Neural cell (in vitro differentiated cells): ENCODE measurements around the gene ATP11A. TPM values are rescaled to one million over a fixed set of nuclear protein-coding genes. Genes with fewer than 3 reads are reported as not detected.

Experiments used
- H2AFZ ChIP-seq: fragments of 200-600, 300-800 bp; sonication (generic), shearing (Covaris generic); 2 replicates; pipeline ENCODE4 v1.6.0; 2014; ENCODE audit warnings: low read depth, mild to moderate bottlenecking, antibody characterized with exemption, low read length, moderate library complexity
- H3F3A ChIP-seq: fragments of 200-600 bp; shearing (Covaris generic); 2 replicates; pipeline ENCODE4 v1.6.1; 2016; ENCODE audit warnings: mild to moderate bottlenecking, moderate library complexity, mixed read lengths, antibody characterized with exemption, low read length; ENCODE audit not compliant: insufficient read depth, poor library complexity, severe bottlenecking
- H3K27ac ChIP-seq: fragments of 200-600, 300-800 bp; sonication (generic), shearing (Covaris generic); 2 replicates; pipeline ENCODE4 v1.5.1; 2014; ENCODE audit warnings: mild to moderate bottlenecking, low read length, moderate library complexity
- H3K27me3 ChIP-seq: fragments of 300-800, 200-600 bp; sonication (generic), shearing (Covaris generic); 2 replicates; pipeline ENCODE4 v1.6.0; 2014; ENCODE audit warnings: mild to moderate bottlenecking, low read depth, low read length, moderate library complexity; ENCODE audit not compliant: insufficient read depth
- H3K36me3 ChIP-seq: fragments of 300-800, 200-600 bp; sonication (generic), shearing (Covaris generic); 2 replicates; pipeline ENCODE4 v1.5.1; 2014; ENCODE audit warnings: mild to moderate bottlenecking, antibody characterized with exemption, low read length, moderate library complexity; ENCODE audit not compliant: insufficient read depth
- H3K4me2 ChIP-seq: fragments of 300-800, 200-600 bp; sonication (generic), shearing (Covaris generic); 2 replicates; pipeline ENCODE4 v1.6.0; 2014; ENCODE audit warnings: mild to moderate bottlenecking, low read length
- H3K4me3 ChIP-seq: fragments of 300-800, 200-600 bp; sonication (generic), shearing (Covaris generic); 2 replicates; pipeline ENCODE4 v1.5.1; 2014; ENCODE audit warnings: mild to moderate bottlenecking, low read length, moderate library complexity
- H3K79me2 ChIP-seq: fragments of 200-600 bp; shearing (Covaris generic); replicated peaks from 2 replicates; pipeline ENCODE4 v1.6.0; 2014; ENCODE audit warnings: mild to moderate bottlenecking, low read length, moderate library complexity; ENCODE audit not compliant: insufficient read depth
- H3K9ac ChIP-seq: fragments of 300-800, 200-600 bp; sonication (generic), shearing (Covaris generic); 2 replicates; pipeline ENCODE4 v1.6.1; 2016; ENCODE audit warnings: mild to moderate bottlenecking, low read length, mixed read lengths
- H3K9me2 ChIP-seq: fragments of 200-600 bp; shearing (Covaris generic); 2 replicates; pipeline ENCODE4 v1.6.1; 2016; ENCODE audit warnings: mild to moderate bottlenecking, low read length, mixed read lengths; ENCODE audit not compliant: insufficient read depth
- H3K9me3 ChIP-seq: fragments of 200-600, 300-800 bp; sonication (generic), shearing (Covaris generic); 2 replicates; pipeline ENCODE4 v1.6.1; 2016; ENCODE audit warnings: mild to moderate bottlenecking, mixed run types, low read length, moderate library complexity, mixed read lengths
- H4K20me1 ChIP-seq: fragments of 200-600 bp; shearing (Covaris generic); 2 replicates; pipeline ENCODE4 v1.6.1; 2016; ENCODE audit warnings: mild to moderate bottlenecking, mixed run types; ENCODE audit not compliant: insufficient read depth
- EP300 ChIP-seq: fragments of 450-650 bp; conservative IDR thresholded peaks from 2 replicates; pipeline ENCODE4 v1.6.1; 2014; ENCODE audit warnings: antibody characterized with exemption, mild to moderate bottlenecking, moderate library complexity; ENCODE audit not compliant: poor library complexity, severe bottlenecking
- EZH2 ChIP-seq: fragments of 200-600, 300-800 bp; shearing (Covaris generic), sonication (generic); IDR thresholded peaks from 2 replicates; pipeline ENCODE4 v1.6.1; 2014; ENCODE audit warnings: antibody characterized with exemption, low read length, borderline replicate concordance, mild to moderate bottlenecking; ENCODE audit not compliant: insufficient read depth, poor library complexity, severe bottlenecking
- MXI1 ChIP-seq: fragments of 450-650 bp; conservative IDR thresholded peaks from 2 replicates; pipeline ENCODE4 v1.6.1; 2014; ENCODE audit warnings: antibody characterized with exemption, mild to moderate bottlenecking; ENCODE audit not compliant: poor library complexity, severe bottlenecking
- POLR2AphosphoS5 ChIP-seq: IDR thresholded peaks from 2 replicates; pipeline ENCODE4 v1.6.1; 2012
- RAD21 ChIP-seq: fragments of 450-650 bp; conservative IDR thresholded peaks from 2 replicates; pipeline ENCODE4 v1.6.1; 2014; ENCODE audit warnings: antibody characterized with exemption, mild to moderate bottlenecking, moderate library complexity
- SMC3 ChIP-seq: fragments of 450-650 bp; conservative IDR thresholded peaks from 2 replicates; pipeline ENCODE4 v1.6.1; 2014; ENCODE audit warnings: antibody characterized with exemption, mild to moderate bottlenecking, moderate library complexity; ENCODE audit not compliant: poor library complexity
- TAF1 ChIP-seq: IDR thresholded peaks from 2 replicates; pipeline ENCODE4 v1.6.1; 2012; ENCODE audit warnings: low read depth
- polyA plus RNA-seq: library from polyadenylated mRNA; depleted of rRNA; stranded (reverse); fragments of >200 nt; gene quantifications from 2 replicates; pipeline ENCODE4 v1.2.3, GENCODE V29; 2014
- TF ChIP-seq, protein P1 (sequence below): IDR thresholded peaks from 2 replicates; pipeline ENCODE4 v1.6.1; 2012; ENCODE audit warnings: borderline replicate concordance
- TF ChIP-seq, protein P2 (sequence below): fragments of 450-650 bp; IDR thresholded peaks from 2 replicates; pipeline ENCODE4 v1.5.1; 2014; ENCODE audit warnings: antibody characterized with exemption, mild to moderate bottlenecking, moderate library complexity; ENCODE audit not compliant: poor library complexity, severe bottlenecking

The ATP11A gene
- polyA plus RNA-seq, 1 donor from 2014 or later = 3.0 TPM

DNA sequence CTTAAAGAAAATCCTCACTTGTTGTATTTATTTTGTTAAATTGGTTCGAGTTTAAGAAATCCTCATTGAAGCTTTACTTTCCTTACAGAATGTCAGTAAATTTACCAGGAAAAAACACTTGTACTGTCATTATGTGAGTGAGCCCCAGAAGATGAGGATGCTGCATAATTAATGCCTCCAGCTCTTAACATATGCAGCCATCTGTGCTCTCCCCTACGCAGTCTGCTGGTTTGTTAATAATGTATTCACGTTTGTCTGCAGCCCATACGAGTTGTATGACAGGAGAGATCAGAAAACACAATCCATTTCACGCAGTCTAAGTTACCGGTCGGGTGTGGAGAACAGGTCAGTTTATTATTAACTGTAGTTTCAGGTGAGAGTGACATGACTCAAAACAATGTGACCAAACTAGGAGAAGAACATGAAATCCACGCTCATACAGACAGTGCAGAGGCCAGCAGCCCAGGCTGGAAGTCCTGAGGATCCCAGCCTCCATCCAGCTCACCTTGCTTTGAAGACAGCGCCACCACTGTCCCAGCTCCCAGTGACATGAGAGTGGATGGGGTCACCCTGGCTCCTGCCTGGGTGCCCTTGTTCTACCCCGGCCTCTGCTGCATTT, 19.8 kb upstream of the ATP11A start:
- H3K27me3 ChIP-seq = no peaks in the 10 kb centered on the region
- no peaks in the 10 kb centered on the region for H3F3A ChIP-seq
- H3K9me2 ChIP-seq = no peaks in the 10 kb centered on the region
- H3K9ac ChIP-seq = no peak overlapping the region
- no peaks in the 10 kb centered on the region for H4K20me1 ChIP-seq
- H3K79me2 ChIP-seq = no peaks in the 10 kb centered on the region
- no peaks in the 10 kb centered on the region for H3K9me3 ChIP-seq
- H3K4me2 ChIP-seq = no peak overlapping the region
- H3K36me3 ChIP-seq = no peaks in the 10 kb centered on the region
- H3K27ac ChIP-seq = peak overlapping the region; percentile 3
- no peak overlapping the region for H3K4me3 ChIP-seq
- no peak for TF ChIP-seq MXI1
- TF ChIP-seq SMC3 = no peak
- TF ChIP-seq EP300 = no peak
- no peak for TF ChIP-seq RAD21
- TF ChIP-seq POLR2AphosphoS5 = no peak
- TF ChIP-seq, protein P1, sequence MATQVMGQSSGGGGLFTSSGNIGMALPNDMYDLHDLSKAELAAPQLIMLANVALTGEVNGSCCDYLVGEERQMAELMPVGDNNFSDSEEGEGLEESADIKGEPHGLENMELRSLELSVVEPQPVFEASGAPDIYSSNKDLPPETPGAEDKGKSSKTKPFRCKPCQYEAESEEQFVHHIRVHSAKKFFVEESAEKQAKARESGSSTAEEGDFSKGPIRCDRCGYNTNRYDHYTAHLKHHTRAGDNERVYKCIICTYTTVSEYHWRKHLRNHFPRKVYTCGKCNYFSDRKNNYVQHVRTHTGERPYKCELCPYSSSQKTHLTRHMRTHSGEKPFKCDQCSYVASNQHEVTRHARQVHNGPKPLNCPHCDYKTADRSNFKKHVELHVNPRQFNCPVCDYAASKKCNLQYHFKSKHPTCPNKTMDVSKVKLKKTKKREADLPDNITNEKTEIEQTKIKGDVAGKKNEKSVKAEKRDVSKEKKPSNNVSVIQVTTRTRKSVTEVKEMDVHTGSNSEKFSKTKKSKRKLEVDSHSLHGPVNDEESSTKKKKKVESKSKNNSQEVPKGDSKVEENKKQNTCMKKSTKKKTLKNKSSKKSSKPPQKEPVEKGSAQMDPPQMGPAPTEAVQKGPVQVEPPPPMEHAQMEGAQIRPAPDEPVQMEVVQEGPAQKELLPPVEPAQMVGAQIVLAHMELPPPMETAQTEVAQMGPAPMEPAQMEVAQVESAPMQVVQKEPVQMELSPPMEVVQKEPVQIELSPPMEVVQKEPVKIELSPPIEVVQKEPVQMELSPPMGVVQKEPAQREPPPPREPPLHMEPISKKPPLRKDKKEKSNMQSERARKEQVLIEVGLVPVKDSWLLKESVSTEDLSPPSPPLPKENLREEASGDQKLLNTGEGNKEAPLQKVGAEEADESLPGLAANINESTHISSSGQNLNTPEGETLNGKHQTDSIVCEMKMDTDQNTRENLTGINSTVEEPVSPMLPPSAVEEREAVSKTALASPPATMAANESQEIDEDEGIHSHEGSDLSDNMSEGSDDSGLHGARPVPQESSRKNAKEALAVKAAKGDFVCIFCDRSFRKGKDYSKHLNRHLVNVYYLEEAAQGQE = no peak
- no peak for TF ChIP-seq EZH2
- TF ChIP-seq, protein P2, sequence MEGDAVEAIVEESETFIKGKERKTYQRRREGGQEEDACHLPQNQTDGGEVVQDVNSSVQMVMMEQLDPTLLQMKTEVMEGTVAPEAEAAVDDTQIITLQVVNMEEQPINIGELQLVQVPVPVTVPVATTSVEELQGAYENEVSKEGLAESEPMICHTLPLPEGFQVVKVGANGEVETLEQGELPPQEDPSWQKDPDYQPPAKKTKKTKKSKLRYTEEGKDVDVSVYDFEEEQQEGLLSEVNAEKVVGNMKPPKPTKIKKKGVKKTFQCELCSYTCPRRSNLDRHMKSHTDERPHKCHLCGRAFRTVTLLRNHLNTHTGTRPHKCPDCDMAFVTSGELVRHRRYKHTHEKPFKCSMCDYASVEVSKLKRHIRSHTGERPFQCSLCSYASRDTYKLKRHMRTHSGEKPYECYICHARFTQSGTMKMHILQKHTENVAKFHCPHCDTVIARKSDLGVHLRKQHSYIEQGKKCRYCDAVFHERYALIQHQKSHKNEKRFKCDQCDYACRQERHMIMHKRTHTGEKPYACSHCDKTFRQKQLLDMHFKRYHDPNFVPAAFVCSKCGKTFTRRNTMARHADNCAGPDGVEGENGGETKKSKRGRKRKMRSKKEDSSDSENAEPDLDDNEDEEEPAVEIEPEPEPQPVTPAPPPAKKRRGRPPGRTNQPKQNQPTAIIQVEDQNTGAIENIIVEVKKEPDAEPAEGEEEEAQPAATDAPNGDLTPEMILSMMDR = no peak
- H2AFZ ChIP-seq = no peak overlapping the region

DNA sequence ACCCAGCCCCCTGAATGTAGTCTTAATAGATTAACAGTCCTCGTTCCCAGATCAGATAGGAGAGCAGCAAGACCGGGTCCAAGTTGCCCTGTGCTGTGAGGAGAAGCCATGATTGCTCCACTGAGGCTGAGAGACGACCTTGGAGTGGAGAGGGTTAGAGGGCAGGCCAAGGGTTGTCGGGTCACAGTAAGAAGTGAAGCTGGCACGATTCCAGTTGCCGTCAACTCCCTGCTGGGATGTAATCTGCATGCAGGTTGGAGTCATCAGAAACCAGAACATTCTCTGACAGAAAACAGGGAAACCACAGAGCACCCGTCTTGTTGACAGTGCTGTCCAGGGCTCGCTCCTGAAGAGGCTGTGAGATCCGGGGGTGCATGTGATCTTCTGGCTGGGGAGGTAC, 19.0 kb upstream of the ATP11A start:
- Histone ChIP-seq H3K9me2 (no peaks in the 10 kb centered on the region), H3K4me2 (no peak overlapping the region), H2AFZ (no peak overlapping the region), H4K20me1 (no peaks in the 10 kb centered on the region), H3K27me3 (no peaks in the 10 kb centered on the region), H3K36me3 (no peaks in the 10 kb centered on the region), H3K9me3 (no peaks in the 10 kb centered on the region), H3K79me2 (no peaks in the 10 kb centered on the region), H3K4me3 (no peak overlapping the region), H3F3A (no peaks in the 10 kb centered on the region), H3K27ac (no peak overlapping the region), H3K9ac (no peak overlapping the region)
- TF ChIP-seq TAF1 = no peak
- TF ChIP-seq RAD21 = no peak
- TF ChIP-seq EZH2 = no peak
- TF ChIP-seq, protein P2 = no peak
- TF ChIP-seq, protein P1 = no peak
- TF ChIP-seq SMC3 = no peak
- TF ChIP-seq POLR2AphosphoS5 = no peak
- TF ChIP-seq EP300 = no peak
